GM19351 (cell line): ENCODE results near the gene DPH1.

ENCODE experiments used
- ATAC-seq: cut with Tn5 transposase; IDR thresholded peaks from one replicate; pipeline ENCODE4 v1.9.1; 2021; ENCODE audit warnings: mild to moderate bottlenecking, moderate library complexity; ENCODE audit not compliant: unreplicated experiment

DPH1 gene

DNA sequence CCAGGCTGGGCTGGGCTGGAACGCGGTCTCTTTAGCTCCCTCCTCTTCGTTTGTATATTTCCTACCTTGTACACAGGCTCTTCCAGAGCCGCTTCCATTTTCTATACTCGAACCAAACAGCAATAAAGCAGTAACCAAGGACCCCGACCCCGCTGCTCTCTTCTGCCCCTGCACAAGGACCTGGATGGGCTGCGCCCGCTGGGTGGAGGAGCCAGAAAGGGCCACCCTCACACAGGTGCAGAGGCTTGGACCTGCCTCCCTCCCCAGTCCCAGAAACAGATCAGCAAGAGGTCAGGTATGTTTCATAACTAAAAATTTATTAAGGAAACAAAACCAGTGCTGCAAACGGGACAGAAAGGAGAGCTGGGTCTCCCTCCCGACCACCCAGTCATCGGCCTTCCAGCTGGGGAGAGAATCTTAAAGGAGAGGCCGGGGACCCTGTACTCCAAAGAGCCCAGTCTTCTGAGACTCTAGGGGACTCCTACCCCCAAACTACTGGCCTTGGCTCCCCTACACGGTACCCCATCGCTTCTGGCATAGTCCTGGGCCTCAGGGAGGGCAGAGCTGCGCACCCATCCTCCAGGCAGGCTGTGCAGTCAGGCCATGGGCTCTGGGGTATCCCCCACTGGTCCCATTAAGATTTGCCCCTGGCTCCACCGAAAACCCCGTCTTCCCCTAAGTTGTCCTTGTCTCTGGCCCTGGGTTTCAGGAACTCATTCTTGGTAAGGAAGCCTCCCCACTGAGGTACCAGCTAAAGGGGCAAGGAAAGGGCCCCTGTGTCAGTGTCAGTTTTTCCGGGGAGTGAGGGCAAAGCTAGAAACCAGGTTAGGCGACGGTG lies 29.8 kb downstream of the DPH1 start:
- no peak for ATAC-seq

DNA sequence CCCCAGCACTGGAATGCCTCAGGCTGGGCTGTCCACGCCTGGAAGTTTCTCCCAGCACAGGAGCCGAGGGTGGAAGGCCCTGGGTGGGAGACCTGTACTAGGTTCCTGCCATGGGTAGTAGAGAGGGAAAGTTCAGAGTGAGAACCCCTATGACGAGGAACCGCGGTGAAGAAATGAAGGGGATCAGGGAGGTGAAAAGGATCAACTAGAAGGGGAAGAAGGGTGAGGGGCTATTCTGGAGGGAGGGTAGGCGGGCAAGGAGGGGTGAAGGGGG lies 30.4 kb downstream of the DPH1 start:
- no peak for ATAC-seq

DNA sequence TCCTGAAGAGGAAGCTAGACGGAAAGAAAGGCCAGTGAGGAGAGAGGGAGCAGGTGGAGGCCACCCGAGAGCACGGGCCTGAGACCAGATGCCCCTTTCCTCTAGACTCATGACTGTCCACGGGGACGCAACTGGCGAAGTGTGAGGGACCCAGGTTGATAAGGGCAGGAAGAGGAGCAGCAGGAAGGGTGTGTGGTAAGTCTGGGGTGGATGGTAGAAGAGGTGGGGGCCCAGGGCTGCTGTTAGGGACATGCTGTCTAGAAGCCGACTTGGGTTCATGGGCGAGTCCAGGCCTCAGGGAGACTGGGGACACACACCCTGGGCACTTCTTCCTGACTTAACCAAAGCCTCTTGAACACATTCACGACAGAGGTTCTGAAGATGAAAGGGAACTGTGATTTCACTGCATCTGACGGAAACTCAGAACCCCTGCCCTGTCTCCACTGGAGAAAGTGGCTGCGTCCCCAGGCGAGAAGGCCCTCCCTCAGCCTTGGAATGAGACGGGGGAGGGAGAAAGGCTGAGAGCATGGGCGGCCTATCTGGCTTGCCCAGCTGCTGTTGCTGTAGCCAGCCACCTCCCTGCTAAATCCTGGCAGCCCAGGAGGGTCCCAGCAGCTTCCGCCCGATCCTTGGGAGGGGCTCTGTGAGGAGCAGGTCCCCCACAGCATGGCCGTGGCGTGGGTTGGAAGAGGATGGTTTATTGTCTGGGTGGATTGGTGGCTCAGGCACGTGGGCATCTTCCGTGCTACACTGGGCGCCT lies 30.9 kb downstream of the DPH1 start:
- no peak for ATAC-seq

DNA sequence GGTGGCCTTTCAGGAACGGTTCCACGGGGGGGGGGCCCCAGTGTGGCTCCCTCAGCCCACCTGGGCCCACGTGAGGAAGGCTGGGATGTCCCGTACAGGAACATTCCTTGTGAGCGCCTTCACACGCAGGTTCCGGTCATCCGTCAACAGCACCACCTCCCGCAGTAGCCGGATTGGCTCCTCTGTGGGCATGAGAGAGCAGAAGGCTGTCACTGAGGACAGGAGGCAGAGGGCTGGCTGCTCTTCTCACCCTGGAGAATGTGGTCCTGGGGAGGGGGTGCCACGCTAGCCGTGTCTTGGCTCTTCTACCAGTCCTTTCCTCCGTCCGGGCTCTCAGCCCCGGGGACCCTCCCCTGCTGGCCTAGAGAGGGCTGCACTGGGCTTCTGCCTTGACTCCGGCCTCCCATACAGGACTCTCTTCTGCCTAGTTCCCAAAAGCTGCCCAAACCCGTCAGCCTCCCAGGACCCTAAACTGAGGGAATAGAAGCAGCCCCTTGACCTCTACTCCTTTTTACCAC lies 31.5 kb downstream of the DPH1 start:
- ATAC-seq = no peak

DNA sequence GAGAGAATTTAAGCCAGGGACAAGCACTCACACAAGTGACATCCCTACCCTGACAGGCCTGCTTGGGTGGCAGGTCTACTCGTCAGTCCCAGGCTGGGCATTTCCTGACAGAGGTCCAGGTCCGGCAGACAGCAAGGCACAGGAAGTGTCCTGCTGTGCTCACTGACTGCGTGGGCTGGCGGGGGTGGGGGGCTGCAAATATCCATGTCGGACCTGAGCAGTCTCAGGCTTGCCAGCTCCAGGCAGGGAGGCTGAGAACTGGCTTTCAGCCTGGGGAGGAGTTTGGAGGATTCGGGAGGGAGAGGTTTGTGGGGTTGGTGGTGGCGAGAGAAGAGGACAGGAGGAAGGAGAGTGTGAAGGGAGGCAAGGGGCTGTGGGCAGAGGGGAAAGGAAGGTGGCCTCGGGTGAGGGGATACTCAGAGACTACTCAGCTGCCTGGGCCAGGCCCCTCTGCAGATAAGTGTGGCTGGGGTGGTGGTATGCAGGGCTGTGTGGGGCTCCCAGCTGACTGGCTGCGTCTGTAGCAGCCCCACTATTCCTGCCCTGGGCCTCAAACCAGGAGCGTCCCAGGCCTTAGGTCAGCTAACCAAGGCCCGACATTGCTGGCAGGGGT lies 32.7 kb downstream of the DPH1 start:
- no peak for ATAC-seq

DNA sequence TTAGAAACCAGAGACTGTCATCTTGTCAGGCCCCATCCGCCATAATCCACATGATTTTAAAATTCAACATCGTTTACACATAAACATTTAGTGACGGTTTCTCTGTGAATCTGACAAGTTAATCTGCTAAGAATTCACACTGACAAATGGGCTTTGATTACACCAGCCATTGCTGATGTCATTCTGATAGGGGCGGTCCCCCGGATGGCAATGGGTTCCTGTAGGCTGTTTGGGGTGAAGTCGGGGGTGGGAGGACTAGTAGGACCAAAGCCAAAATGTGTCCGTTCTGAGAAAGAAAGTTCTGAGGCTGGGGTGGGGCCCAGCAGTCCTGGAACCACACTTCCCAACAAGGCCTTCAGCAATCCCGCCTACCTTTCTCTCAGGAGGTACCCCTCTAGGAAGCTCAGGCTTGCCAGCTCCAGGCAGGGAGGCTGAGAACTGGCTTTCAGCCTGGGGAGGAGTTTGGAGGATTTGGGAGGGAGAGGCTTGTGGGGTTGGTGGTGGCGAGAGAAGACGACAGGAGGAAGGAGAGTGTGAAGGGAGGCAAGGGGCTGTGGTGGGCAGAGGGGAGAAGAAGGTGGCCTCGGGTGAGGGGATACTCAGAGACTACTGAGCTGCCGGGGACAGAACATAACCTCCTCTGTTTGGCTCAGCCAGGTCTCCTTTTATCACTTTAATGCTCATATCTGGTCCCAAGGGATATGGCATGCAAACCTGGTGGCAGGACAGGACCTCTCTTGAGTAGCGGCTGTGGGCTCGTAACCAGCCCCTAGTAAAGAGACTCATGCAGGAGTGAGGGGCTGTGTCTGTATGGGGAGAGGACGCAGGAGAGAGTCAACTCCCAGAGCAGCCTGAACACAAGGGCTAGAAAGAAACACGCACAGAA lies 33.6 kb downstream of the DPH1 start:
- no peak for ATAC-seq

DNA sequence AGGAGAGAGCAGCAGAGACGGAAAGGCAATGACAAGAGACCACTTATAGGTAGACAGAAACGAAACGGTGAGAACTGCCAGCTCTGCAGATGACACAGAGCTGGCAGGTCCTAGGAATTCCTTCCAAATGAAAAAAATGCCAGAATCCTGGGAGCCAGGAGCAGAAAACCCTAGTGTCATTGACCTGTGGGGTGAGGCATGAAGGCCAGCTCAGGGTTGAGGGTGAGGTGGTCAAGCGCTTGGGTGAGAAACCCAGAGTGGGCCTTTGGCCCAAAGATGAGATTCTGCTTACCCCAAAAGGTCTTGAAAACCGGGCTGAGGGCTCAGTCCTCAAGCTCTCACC lies 34.2 kb downstream of the DPH1 start:
- ATAC-seq = no peak

DNA sequence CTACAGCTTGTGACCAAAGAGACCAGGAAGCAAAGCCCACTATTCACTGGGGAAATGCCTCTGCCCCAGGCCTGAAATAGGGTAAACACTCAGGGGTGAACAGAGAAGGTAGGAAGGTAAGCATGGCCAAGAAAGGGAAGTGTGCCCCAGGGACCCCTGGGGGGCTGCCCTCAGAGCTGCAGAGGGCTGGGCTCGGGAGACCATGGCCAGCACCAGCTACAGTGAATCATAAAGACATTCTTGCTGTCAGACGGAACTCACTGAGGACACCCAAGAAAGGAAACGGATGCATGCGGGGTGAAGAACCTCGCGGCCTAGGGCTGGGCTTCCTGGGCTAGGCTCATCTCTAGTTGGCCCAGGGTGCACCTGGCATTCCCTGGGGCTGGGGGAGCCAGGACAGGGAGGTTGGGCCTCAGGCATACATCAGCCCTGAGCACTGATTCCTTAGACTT lies 34.6 kb downstream of the DPH1 start:
- no peak for ATAC-seq

DNA sequence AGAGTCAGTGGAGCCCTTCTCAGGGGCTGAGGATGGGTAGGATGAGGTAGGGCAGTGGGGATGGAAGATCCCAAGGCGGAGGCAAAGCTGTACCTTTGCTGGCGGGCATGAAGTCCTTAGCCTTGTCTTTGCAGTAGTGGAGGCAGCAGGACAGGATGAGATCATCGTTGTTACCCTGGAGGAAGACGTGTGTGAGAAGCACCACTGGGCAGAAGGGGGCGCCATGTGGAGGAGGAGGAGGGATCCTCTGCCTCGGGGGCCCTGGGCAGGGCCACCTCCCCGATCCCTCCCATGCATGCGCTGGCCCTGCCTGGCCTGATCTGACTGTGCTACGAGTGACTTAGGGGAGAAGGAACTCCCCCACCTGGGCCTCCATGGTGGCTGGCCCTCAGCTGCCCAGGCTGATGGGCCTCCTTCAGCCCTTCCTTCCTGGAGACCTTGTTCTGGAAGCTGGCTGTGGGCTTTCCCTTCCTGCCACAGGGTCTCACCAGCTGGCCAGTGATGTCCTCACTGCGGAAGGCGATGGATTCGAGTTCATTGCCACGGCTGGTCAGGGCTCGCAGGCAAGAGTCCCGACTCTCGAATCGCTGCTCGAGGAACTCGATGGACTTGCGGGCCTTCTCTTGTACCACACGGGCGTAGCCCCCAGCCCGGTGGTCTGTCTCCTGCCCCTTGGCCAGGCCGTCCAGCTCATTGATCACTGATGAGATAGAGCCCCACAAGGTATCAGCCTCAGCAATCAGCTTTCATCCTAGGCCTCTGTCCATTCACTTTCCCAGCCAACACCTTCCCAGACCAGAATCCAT lies 35.2 kb downstream of the DPH1 start:
- ATAC-seq = no peak

DNA sequence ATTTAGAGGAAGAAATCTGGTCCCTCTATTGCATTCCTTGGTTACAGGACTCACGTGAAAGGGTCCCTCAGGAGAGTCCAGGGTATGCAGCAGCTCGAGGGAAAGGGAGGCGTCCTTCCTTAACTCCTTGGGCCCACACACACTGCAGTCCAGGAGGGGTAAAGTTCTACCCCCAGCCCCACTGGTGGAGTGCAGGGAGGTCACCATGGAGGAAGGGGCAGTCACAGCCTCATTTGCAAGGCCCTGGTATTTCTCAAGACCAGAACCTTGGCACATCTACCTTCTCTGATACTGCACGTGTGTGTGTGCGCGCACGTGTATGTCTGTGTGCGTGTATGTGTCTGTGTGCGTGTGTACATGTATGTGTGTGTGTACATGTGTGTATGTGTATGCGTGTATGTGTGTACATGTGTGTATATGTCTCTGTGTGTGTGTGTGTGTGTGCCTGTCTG lies 36.0 kb downstream of the DPH1 start:
- no peak for ATAC-seq

DNA sequence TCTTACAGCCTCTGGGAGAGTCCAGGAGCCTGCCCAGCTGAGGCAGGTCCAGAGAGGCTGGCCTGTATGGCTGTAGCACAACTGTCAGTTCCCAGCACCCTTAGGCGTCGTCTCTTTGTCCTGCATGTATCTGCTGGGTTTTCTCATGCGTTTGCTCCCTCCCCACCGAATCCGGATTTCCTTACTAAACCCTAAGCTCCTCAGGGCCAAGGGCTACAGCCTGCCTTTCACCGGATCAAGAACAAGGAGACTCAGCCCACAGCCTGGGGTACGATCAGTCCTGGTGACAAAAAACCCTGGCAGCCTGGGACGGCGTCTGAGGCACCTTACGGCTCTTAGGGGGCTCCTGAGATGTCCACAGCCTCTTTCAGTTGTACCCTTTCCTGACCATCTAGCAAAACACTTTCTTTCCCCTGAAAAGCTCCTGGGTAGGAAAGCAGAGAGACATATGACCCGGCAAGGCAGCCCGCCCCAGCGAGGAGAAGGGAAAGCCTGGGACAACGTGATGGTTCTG lies 37.2 kb downstream of the DPH1 start:
- ATAC-seq = no peak

DNA sequence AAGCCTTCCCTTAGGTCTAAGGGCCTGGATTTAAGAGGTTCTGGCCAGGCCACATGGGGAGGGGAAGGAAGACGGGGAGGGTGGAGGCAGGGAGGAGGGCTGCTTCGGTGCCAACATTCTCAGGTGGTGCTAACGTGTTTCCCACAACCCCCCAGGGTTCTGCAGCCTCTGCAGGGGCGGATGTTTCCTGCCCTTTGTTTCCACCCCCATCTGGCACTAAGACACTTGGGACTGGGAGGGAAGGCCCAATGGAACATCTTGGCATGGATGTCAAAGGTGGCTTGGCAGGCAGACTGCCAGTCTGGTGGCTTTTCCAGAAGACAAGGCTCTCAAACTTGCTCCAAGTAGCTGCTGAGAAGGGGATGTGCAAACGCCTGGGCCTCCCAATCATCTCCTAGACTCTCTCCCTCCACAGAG lies 37.7 kb downstream of the DPH1 start:
- no peak for ATAC-seq

DNA sequence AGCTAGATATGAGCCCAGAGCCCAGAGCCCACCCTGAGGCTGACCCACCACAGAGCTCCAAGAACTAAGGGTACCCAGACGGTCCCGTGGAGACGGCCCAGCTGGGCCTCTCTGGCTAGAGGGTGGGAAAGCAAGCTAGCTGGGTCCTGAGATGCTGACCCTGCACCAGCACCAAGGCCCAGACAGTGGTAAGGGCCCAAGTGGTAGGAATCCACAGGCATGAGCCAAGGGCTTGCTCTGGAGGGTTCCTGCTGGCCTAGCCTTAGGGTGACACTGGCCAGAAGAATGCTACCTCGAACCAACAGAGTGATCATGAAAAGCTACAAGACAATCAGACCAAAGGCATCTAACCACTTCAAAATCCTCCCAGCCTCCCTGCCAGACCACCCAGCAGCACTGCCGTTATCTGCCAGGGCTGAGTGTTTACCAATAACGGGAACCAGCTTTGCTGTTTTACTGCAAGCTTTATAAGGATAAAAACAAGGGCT lies 38.1 kb downstream of the DPH1 start:
- ATAC-seq = no peak

DNA sequence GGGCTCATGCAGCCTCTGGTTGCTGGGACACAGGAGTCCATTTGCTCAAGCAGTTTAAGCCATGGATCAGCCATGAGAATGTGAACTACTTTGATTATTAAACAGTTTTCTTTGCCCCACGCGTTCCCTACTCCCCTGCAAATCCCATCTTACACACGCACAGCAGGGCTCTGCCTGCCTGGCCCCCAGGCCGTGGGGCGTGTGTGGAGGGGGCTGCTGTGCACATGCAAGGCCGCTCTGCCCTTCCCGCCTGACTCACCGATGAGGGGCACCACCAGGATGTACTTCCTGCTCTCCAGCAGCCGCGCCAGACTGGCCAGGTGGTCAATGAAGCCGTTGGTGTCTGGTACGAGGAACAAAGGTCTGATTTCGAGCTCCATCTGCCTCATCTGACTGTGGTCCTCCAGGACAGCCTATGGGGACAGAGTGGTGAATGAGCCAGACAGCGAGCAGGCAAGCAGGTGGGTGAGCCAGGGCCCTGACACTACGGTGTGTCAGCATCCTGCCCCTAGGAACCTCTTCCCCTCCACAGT lies 38.6 kb downstream of the DPH1 start:
- no peak for ATAC-seq

DNA sequence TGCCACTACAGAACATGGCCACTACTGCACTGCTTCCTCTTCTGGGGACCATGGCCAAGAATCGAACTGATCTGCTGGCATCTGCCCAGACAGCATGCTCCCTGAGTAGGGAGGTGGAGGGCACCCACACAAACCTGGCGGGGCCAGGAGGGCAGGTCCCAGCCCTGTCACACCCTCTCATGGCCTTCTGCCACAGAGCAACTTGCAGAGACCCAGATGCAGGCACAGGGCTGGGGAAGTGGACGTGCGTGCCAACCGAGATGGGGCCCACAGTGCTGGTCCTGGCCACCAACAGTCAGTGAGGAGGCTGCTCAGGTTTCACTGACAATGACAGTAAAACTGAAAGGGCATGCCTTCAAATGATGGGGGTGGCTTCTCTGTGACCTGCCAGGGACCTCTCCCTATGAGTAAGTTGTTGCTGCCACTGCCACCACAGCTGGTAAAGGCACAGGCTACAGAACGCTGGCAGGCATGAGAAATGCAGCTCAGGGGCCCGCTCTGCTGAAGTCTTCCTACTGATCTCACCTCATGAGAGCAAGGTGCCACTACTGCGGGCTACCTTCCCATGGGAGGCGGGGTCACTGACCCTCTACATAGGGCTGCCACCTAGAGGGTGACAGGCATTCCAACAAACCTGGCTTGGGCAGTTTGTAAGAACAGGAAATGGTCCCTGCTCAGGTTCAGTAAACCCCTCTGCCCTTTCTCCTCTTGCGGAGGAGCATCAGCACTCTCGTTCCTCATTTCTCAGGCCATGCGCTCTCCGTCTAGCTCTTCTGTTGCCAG lies 40.5 kb downstream of the DPH1 start:
- ATAC-seq = peak; percentile 69

DNA sequence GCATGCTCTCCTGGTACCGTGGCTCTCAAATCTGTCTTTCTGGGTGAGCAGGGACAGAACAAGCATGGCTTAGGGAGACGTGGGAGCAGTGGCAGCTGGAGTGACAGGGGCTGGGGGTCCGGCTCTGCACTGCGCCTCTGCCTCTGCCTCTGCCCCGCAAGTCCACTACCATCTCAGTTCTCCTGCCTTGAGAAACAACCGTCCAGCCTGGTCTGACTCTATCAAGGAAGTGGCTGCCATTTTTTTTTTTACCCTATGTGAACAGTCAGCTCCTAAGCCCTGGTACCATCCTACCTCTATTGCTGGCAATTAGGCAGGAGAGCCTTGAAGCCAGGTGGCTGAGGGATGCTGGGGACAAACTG lies 41.1 kb downstream of the DPH1 start:
- no peak for ATAC-seq

DNA sequence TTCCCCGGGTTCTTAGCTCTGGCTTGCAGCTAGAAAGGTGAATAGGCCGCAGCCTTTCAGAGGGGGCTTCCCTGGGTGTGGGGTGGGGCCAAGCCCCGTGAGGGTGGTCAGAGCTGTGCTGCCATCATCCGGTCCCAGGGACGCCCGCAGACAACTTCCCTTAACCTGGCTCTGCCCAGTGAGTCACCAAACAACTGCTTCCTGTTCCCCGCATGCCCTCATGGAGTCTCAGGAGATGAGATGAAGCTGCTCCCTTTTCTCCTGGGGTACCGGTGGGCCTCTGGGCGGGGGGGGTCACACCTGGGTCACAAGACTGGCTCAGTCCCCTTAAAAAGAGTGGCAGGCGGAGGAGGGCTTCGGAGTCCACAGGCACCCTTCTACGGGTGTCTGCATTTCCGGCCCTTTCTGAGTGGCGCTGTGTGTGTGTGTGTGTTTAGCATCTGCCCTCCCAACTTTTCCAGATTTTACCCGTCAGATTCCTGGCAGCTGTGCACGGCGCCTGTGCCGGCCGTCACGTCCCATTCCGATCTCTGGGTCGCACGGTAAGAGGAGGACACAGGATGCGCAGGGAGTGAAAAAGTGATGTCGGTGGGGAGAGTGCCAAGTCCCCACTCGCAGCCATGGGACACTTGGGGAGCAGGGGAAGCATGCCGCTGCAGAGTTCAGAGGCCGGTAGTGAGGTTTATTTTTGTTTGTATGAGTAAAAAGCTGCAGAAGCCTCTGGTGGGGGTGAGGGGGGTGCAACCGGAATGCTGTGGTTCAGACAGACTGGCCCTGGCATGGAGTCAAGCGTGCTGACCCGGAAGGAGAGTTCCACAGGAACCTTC lies 41.7 kb downstream of the DPH1 start:
- ATAC-seq = no peak

DNA sequence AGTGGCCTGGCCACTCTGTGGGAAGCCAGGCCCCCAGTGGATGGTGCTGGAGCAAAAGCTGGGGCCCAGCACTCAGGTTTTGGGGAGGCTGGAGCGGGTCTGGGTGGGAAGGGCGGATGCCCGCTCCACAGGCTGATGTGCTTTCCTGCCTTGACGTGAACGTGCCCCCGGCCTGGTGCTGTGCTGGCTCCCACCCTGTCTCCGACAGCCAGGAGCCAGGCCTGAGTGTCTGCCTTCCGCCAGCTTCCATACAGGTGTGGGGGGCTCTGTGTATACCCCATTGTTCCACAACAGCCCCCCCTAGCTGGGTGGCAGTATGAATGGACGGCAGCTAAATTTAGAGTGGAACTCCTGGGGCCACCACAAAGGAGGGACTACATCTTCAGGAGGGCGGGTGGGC lies 45.0 kb downstream of the DPH1 start:
- no peak for ATAC-seq
